T-cell (primary cell): ENCODE measurements around the gene C5orf63. TPM values are rescaled to one million over a fixed set of nuclear protein-coding genes. Genes with fewer than 3 reads are reported as not detected.

Experiments
- ATAC-seq, 4 experiments: fragments of 200-7000 bp in 3 of 4; fragments of 150-1000 bp in 1 of 4; cut with Tn5 transposase; replicated peaks in 1 of 4; 1 replicate in 3 of 4; 2 replicates in 1 of 4; pipeline ENCODE4 v1.10.0; 2021; ENCODE audit warnings: moderate library complexity in 3 of 4, mild to moderate bottlenecking in 2 of 4, moderate number of reproducible peaks in 1 of 4
- CTCF ChIA-PET, 2 donors: fragments of 300-600 bp; sonication (Branson Sonifier 250); formaldehyde crosslinking; loops; one replicate each; lab custom pipeline; 2022; ENCODE audit warnings: antibody characterized with exemption in 2 of 2; lab: Charles Lee
- POLR2A ChIA-PET, 2 donors: fragments of 300-600 bp; sonication (Branson Sonifier 250); formaldehyde crosslinking; loops; one replicate each; lab custom pipeline; 2022; ENCODE audit warnings: antibody characterized with exemption in 2 of 2; lab: Charles Lee
- DNase-seq, 35 experiments: peaks; one replicate each; pipeline versions ENCODE4 v3.0.0 to v3.0.0-alpha.2; 2013 to 2023
- H3K27ac ChIP-seq: one replicate; pipeline ENCODE4 v1.5.1; 2013; ENCODE audit warnings: low read length
- H3K27me3 ChIP-seq, 2 experiments: replicated peaks in 1 of 2; 1 replicate in 1 of 2; 2 replicates in 1 of 2; pipeline versions ENCODE4 v1.6.1 to v1.7.0; 2013; ENCODE audit warnings: low read length in 1 of 2, mixed read lengths in 1 of 2; ENCODE audit not compliant: control insufficient read depth in 2 of 2, insufficient read depth in 2 of 2; ENCODE audit errors: extremely low read depth in 1 of 2
- H3K36me3 ChIP-seq, 2 donors: 1 replicate in 1 of 2; 2 replicates in 1 of 2; pipeline versions ENCODE4 v1.6.1 to v1.7.0; 2013; ENCODE audit warnings: low read length in 1 of 2; ENCODE audit not compliant: control insufficient read depth in 2 of 2, insufficient read depth in 1 of 2; ENCODE audit errors: extremely low read depth in 1 of 2
- H3K4me1 ChIP-seq, 2 experiments: 1 replicate in 1 of 2; 2 replicates in 1 of 2; pipeline versions ENCODE4 v1.6.1 to v1.7.0; 2013; ENCODE audit warnings: low read length in 2 of 2, mixed read lengths in 1 of 2; ENCODE audit not compliant: insufficient read depth in 2 of 2, control insufficient read depth in 1 of 2; ENCODE audit errors: extremely low read depth in 1 of 2
- H3K4me3 ChIP-seq, 2 donors: 1 replicate in 1 of 2; 2 replicates in 1 of 2; pipeline versions ENCODE4 v1.5.1 to v1.7.0; 2013; ENCODE audit warnings: mild to moderate bottlenecking in 2 of 2, low read length in 1 of 2, moderate library complexity in 1 of 2; ENCODE audit not compliant: control insufficient read depth in 1 of 2; ENCODE audit errors: extremely low read depth in 1 of 2
- H3K9me3 ChIP-seq: 2 replicates; pipeline ENCODE4 v1.7.0; 2013
- H3K27ac Mint-ChIP-seq, 2 donors: one replicate each; pipeline ENCODE4 v1.8.0; 2020 to 2021; ENCODE audit warnings: mild to moderate bottlenecking in 2 of 2, mixed read lengths in 2 of 2
- H3K27me3 Mint-ChIP-seq, 2 donors: one replicate each; pipeline ENCODE4 v1.8.0; 2021 to 2022; ENCODE audit warnings: mixed read lengths in 2 of 2
- H3K36me3 Mint-ChIP-seq: one replicate; pipeline ENCODE4 v1.8.0; 2021; ENCODE audit warnings: mixed read lengths
- H3K4me1 Mint-ChIP-seq, 3 donors: one replicate each; pipeline ENCODE4 v1.8.0; 2020 to 2022; ENCODE audit warnings: mixed read lengths in 3 of 3, mild to moderate bottlenecking in 1 of 3
- H3K4me3 Mint-ChIP-seq, 3 donors: one replicate each; pipeline ENCODE4 v1.8.0; 2020 to 2022; ENCODE audit warnings: mild to moderate bottlenecking in 3 of 3, mixed read lengths in 3 of 3, moderate library complexity in 3 of 3
- H3K9me3 Mint-ChIP-seq, 3 donors: one replicate each; pipeline ENCODE4 v1.8.0; 2020 to 2022; ENCODE audit warnings: mixed read lengths in 3 of 3
- WGBS: methylation state at CpG from one replicate; pipeline ENCODE4 v1.1.5; 2013; ENCODE audit warnings: missing lambda C conversion rate; ENCODE audit not compliant: insufficient coverage; 5-methylcytosine and 5-hydroxymethylcytosine counted together
- total RNA-seq, 35 experiments: library from RNA in 6 of 35; stranded (reverse) in 6 of 35; fragments of 120-200 nt in 1 of 35; gene quantifications; one replicate each; pipeline versions ENCODE4 v1.2.1 to v1.2.4 and lab custom pipeline; 2013 to 2026

The C5orf63 gene
- total RNA-seq, 5 donors from 2014 or later (not counting 1 experiment from before 2014, with no cell fraction given) = 7.4 to 13.5 (median 11.5) TPM

DNA sequence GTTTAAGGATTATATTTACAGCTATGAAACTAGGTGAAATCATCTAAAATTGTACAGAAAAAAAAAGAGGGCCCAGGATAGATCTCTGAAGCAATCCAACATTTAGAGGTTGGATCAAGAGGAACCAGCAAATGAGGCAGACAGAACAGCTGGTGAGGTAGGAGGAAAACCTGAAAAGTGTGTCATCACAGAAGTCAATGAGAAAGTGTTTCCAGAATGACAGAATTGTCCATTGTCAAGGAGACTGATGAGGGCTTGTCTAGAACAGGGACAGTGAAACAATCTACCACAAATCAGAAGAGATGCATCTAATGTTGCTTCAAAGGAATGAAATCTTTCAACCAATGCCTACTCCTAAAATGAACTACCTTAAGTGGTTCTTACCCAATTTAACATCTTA is 6.6 kb downstream of the C5orf63 start:
- H3K4me3 Mint-ChIP-seq = no peak overlapping the region
- CTCF ChIA-PET = no interaction called here
- no peak for ATAC-seq

DNA sequence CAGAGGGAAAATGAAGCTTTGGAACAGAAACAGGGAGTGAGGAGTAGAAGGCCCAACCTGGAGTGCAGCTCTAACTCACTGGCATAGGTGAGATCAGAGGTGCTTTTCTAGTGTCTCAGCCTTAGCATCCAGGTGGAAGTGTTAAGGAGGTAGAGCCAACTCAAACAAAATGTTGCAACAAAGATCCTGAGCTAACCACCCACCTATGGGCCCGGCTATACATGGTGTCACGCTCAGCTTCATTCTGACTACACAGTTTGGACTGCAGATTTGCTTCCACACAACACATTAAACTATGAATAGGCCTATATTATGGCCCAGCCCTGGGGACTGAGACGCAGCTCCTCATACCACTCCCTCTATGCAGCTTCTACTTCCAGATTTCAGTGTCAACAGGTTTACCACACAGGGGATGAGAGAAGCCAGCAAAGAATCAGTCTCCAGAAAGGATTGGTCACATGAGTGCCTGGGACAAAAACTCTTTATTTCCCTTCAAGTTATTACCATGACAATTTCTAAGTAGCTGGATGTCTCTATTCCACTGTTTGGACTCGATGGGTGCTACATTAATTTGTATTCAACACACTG is 9.0 kb downstream of the C5orf63 start:
- H3K9me3 ChIP-seq = no peaks in the 10 kb centered on the region
- H3K27me3 ChIP-seq = no peaks in the 10 kb centered on the region
- Mint-ChIP-seq H3K4me3 (no peak overlapping the region), H3K27me3 (no peaks in the 10 kb centered on the region), H3K4me1 (peaks cover 10 to 15% (median 13%) of the 10 kb centered on the region in 3 donors), H3K9me3 (no peaks in the 10 kb centered on the region), H3K36me3 (peaks cover 15% of the 10 kb centered on the region), H3K27ac (no peak overlapping the region)
- 92% methylated on average over 3 of the region's 4 CpGs for WGBS
- H3K27ac ChIP-seq = no peak overlapping the region
- no peaks in the 10 kb centered on the region for H3K4me1 ChIP-seq
- no peak for DNase-seq
- CTCF ChIA-PET = interaction anchor here in 1 of 2 donors (1.1 kb wide), 1 partner anchor 8 kb away, joined by 9 read pairs; the partner anchor contains the start of gene C5orf63
- ATAC-seq = no peak
- H3K4me3 ChIP-seq = no peak overlapping the region
- H3K36me3 ChIP-seq = no peaks in the 10 kb centered on the region
- POLR2A ChIA-PET = no interaction called here

More for the DNA sequence above, 6.6 kb downstream of the C5orf63 start:
- Histone ChIP-seq H3K36me3 (no peaks in the 10 kb centered on the region), H3K9me3 (no peaks in the 10 kb centered on the region), H3K4me3 (no peak overlapping the region), H3K27me3 (no peaks in the 10 kb centered on the region), H3K27ac (no peak overlapping the region), H3K4me1 (no peaks in the 10 kb centered on the region)
- no peaks in the 10 kb centered on the region for H3K27me3 Mint-ChIP-seq
- DNase-seq = no peak
- H3K27ac Mint-ChIP-seq = no peak overlapping the region
- H3K36me3 Mint-ChIP-seq = peaks cover 20% of the 10 kb centered on the region
- H3K9me3 Mint-ChIP-seq = no peaks in the 10 kb centered on the region
- POLR2A ChIA-PET = no interaction called here
- H3K4me1 Mint-ChIP-seq = peaks cover 5 to 13% (median 10%) of the 10 kb centered on the region in 3 donors

DNA sequence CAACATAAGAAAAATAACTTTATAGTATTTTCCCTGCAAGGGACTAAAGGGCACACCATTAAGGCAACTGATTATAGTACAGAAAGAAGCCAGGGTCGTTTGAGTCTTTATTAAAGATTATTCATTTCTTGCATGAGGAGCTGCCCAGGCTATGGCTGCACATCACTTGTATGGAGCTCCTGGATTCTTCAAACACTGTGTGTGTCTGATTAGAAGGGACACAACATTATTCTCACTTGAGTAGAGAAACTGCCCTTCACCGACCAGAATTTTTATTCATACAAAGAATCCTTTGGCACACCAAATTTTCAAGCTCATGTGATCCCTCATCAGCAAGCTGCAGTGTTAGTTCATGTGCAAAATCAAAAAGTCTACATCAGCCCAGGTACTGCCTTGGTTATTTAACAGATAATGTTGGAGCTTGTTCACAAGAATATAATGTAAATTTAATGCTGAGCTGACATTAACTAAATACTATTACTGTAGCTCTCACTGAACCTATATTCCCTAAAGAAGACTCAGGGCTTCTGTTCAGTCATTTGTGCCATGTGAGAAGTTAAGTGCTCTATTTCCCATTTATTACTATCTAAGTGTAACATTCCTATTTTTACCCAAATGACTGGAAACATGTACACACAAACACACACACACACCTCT is 9.9 kb downstream of the C5orf63 start:
- Mint-ChIP-seq H3K27me3 (no peaks in the 10 kb centered on the region), H3K4me3 (no peak overlapping the region), H3K36me3 (peaks cover 15% of the 10 kb centered on the region), H3K27ac (no peak overlapping the region), H3K4me1 (peaks cover 6 to 11% (median 9%) of the 10 kb centered on the region in 3 donors), H3K9me3 (no peaks in the 10 kb centered on the region)
- H3K9me3 ChIP-seq = no peaks in the 10 kb centered on the region
- H3K36me3 ChIP-seq = no peaks in the 10 kb centered on the region
- ChIA-PET POLR2A (no interaction called here), CTCF (interaction anchor here (0.5 to 1.4 kb wide), 3 partner anchors 9 to 404 kb away, joined by 3 to 9 read pairs (median 5); partner anchors contain the start of gene C5orf63 (in 1 of the 2))
- WGBS = no CpG with 5 or more reads among the region's 2 CpGs
- no peaks in the 10 kb centered on the region for H3K27me3 ChIP-seq
- H3K27ac ChIP-seq = no peak overlapping the region
- DNase-seq = no peak
- H3K4me3 ChIP-seq = no peak overlapping the region
- ATAC-seq = no peak
- H3K4me1 ChIP-seq = no peaks in the 10 kb centered on the region

DNA sequence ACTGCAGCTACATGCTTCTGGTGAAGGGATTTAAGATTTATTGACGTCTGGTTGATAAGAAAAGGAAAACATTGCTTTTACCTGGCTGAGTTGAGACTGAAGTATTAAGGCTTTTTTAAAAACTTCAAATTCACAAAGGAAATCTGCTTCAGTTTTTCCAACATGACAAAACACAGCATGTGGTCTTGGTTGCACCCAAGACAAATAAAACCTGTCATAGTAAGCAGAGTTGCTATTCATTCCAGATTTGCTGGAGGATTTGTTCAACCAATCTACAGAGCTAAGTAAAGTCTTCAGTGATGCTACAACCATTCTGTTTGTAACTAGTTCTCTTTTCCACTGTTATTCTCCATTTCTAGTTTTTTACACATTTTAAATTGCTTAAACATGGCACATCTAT is 11.3 kb downstream of the C5orf63 start:
- H3K9me3 ChIP-seq = no peaks in the 10 kb centered on the region
- H3K36me3 Mint-ChIP-seq = peaks cover 22% of the 10 kb centered on the region
- no CpG with 5 or more reads among the region's 1 CpG for WGBS
- no peak overlapping the region for H3K27ac Mint-ChIP-seq
- H3K4me1 Mint-ChIP-seq = peaks cover 6 to 11% (median 9%) of the 10 kb centered on the region in 3 donors
- DNase-seq (no peak), ATAC-seq (no peak)
- no peaks in the 10 kb centered on the region for H3K36me3 ChIP-seq
- POLR2A ChIA-PET = interaction anchor here in 1 of 2 donors (0.5 kb wide), 1 partner anchor 216 kb away, joined by 13 read pairs; no protein-coding TSS in a partner anchor
- H3K9me3 Mint-ChIP-seq = no peaks in the 10 kb centered on the region
- H3K27me3 ChIP-seq = no peaks in the 10 kb centered on the region
- no peaks in the 10 kb centered on the region for H3K4me1 ChIP-seq
- H3K27me3 Mint-ChIP-seq = no peaks in the 10 kb centered on the region
- H3K27ac ChIP-seq = no peak overlapping the region
- no peak overlapping the region for H3K4me3 Mint-ChIP-seq
- no peak overlapping the region for H3K4me3 ChIP-seq
- CTCF ChIA-PET = interaction anchor here (0.5 to 1.4 kb wide), 2 partner anchors 23 to 387 kb away, joined by 3 to 4 read pairs; no protein-coding TSS in a partner anchor

DNA sequence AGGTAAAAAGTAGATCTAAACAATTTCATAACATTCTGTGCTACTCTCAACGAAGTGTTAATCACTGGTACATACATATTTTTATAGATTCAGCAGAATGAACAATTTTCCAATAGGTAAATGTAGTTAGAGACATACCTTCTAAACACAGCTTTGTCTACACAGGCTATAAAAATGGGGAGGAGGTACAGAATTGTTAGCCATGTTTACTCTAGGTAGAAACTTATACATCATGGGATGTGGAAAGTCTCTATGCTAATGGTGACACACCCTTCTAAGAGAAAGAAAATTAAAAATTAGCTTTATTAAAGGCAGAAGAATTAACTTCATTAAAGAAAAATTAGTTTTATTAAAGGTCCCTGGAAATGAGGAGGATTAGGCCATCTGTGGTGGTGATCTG is 11.8 kb downstream of the C5orf63 start:
- POLR2A ChIA-PET = interaction anchor here in 1 of 2 donors (0.5 kb wide), 1 partner anchor 216 kb away, joined by 13 read pairs; no protein-coding TSS in a partner anchor
- no peaks in the 10 kb centered on the region for H3K27me3 Mint-ChIP-seq
- H3K36me3 ChIP-seq = no peaks in the 10 kb centered on the region
- no peak overlapping the region for H3K27ac ChIP-seq
- no peaks in the 10 kb centered on the region for H3K9me3 ChIP-seq
- H3K4me1 ChIP-seq = no peaks in the 10 kb centered on the region
- WGBS = no CpG with 5 or more reads among the region's 1 CpG
- H3K27me3 ChIP-seq = no peaks in the 10 kb centered on the region
- H3K27ac Mint-ChIP-seq = no peak overlapping the region
- no peak overlapping the region for H3K4me3 ChIP-seq
- DNase-seq (no peak), ATAC-seq (no peak)
- H3K9me3 Mint-ChIP-seq = no peaks in the 10 kb centered on the region
- H3K36me3 Mint-ChIP-seq = peaks cover 26% of the 10 kb centered on the region
- no peak overlapping the region for H3K4me3 Mint-ChIP-seq
- CTCF ChIA-PET = interaction anchor here in 1 of 2 donors (0.5 kb wide), 1 partner anchor 386 kb away, joined by 4 read pairs; no protein-coding TSS in a partner anchor
- H3K4me1 Mint-ChIP-seq = peaks cover 6 to 11% (median 9%) of the 10 kb centered on the region in 3 donors

DNA sequence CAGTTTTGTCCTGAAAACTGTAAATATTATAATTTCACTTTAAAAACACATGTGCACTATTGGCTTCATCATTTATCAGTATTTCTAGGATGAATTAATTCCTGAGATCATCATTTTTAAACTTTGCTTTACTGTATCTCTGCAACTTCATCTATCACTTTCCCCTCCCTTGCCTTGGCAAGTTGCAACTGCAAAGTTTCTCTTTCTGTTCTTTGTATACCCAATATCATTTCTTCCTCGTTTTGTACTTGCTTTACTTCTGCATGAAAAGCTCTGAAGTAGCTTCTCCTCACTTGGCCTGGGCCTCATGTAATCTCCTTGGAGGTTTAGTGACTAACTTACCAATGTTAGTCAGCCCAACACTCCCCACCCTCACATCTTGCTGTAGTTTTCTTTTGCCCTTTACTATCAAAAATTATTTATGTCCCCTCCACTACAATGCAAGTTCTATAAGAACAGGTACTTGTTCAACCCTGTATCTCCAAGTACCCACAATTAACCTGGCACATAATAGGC is 12.8 kb downstream of the C5orf63 start:
- H3K4me1 ChIP-seq = no peaks in the 10 kb centered on the region
- H3K27me3 ChIP-seq = no peaks in the 10 kb centered on the region
- Mint-ChIP-seq H3K36me3 (peaks cover 35% of the 10 kb centered on the region), H3K4me3 (no peak overlapping the region), H3K4me1 (peaks cover 6 to 11% (median 9%) of the 10 kb centered on the region in 3 donors), H3K27me3 (no peaks in the 10 kb centered on the region), H3K9me3 (peaks cover 0 to 6% (median 2%) of the 10 kb centered on the region in 3 donors), H3K27ac (no peak overlapping the region)
- 18% methylated on average over 1 of the region's 1 CpG for WGBS
- ChIA-PET CTCF (interaction anchor here (0.5 to 0.8 kb wide), 2 partner anchors 10 to 16 kb away, joined by 3 to 4 read pairs; no protein-coding TSS in a partner anchor), POLR2A (no interaction called here)
- no peaks in the 10 kb centered on the region for H3K36me3 ChIP-seq
- no peak overlapping the region for H3K27ac ChIP-seq
- no peaks in the 10 kb centered on the region for H3K9me3 ChIP-seq
- H3K4me3 ChIP-seq = no peak overlapping the region
- no peak for DNase-seq
- ATAC-seq = no peak
